Lower leg skin (tissue), 3 donors: ENCODE data around the gene USP3.

ENCODE experiments used
- POLR2A ChIP-seq, 2 donors: fragments of 450-650 bp; IDR thresholded peaks; one replicate each; pipeline ENCODE4 v1.6.1; 2016 to 2017; ENCODE audit warnings: antibody characterized with exemption in 2 of 2, mild to moderate bottlenecking in 1 of 2, moderate library complexity in 1 of 2
- TF ChIP-seq, protein P1 (sequence below), 3 donors: fragments of 450-650 bp; IDR thresholded peaks; one replicate each; pipeline ENCODE4 v1.5.1; 2016; ENCODE audit warnings: antibody characterized with exemption in 3 of 3, mild to moderate bottlenecking in 3 of 3, moderate library complexity in 2 of 3

- TF ChIP-seq, protein P1, sequence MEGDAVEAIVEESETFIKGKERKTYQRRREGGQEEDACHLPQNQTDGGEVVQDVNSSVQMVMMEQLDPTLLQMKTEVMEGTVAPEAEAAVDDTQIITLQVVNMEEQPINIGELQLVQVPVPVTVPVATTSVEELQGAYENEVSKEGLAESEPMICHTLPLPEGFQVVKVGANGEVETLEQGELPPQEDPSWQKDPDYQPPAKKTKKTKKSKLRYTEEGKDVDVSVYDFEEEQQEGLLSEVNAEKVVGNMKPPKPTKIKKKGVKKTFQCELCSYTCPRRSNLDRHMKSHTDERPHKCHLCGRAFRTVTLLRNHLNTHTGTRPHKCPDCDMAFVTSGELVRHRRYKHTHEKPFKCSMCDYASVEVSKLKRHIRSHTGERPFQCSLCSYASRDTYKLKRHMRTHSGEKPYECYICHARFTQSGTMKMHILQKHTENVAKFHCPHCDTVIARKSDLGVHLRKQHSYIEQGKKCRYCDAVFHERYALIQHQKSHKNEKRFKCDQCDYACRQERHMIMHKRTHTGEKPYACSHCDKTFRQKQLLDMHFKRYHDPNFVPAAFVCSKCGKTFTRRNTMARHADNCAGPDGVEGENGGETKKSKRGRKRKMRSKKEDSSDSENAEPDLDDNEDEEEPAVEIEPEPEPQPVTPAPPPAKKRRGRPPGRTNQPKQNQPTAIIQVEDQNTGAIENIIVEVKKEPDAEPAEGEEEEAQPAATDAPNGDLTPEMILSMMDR (IDR thresholded peaks at IDR 0.05): no peak
- TF ChIP-seq POLR2A (IDR thresholded peaks at IDR 0.05): no peak
These were observed 23.1 kb upstream of the USP3 start for GRCh38 chr15:63481105-63481810.
